A549 treated with GW870086 at 1 μM for 4 hours (cell line): ENCODE measurements around the gene GDF3. TPM values are rescaled to one million over a fixed set of nuclear protein-coding genes. Genes with fewer than 3 reads are reported as not detected.

Experiments
- total RNA-seq: library from RNA; stranded (reverse); fragments of 200-300 nt; extraction: Qiagen RNA extraction; gene quantifications from 5 replicates; pipeline ENCODE4 v1.2.3, GENCODE V29; 2022; ENCODE audit warnings: low read depth

Gene GDF3
- total RNA-seq, result not detected in 5 replicates

GRCh38 chr12:7695566-7696197 is at the start of gene GDF3:
Gene GDF3 (minus strand): TSS chr12:7695775. CDS start chr12:7695728, 47 bp downstream.

DNA sequence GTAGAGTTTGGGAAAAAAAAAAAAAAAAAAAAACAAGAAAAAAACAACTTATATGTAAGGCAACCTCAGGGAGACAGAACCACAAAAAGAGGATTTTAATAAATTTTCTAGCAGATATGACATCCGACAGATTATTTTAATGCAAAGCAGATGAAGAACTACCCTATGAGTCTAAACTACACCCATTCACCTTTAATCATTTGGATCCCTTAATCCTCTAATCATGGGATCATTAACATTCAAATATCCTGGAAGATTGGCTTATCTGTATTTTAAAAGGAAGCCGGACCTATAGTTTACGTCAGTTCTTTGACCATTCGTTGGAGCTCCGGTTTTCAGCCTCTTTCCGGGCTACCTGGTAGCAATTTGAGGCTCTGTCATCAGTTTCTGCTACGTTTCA is 15.6 kb upstream of the GDF3 start, which contains the start of gene DPPA3:
DPPA3 (plus strand) TSS at position 301 of the 400 bp plus-strand sequence. CDS start 138 bp downstream, outside the sequence.

Other genes with a start within 250 kb of the GDF3 start
- gene CD163, start 192.0 kb downstream of the GDF3 start, total RNA-seq, result 0.12 to 0.15 TPM in 2 of 5 replicates, not detected in the others
- gene APOBEC1, start 29.9 kb downstream of the GDF3 start, total RNA-seq, result not detected in 5 replicates
- not detected in 5 replicates for gene DPPA3, start 15.7 kb upstream of the GDF3 start, total RNA-seq
- gene CLEC4C, start 51.6 kb upstream of the GDF3 start, total RNA-seq, result not detected in 5 replicates
- gene NANOGNB, start 69.4 kb upstream of the GDF3 start, total RNA-seq, result not detected in 5 replicates
- gene NANOG, start 93.6 kb upstream of the GDF3 start, total RNA-seq, result not detected in 5 replicates
- gene SLC2A14, start 177.1 kb upstream of the GDF3 start, total RNA-seq, result 0.09 TPM in 1 of 5 replicates, not detected in the others
- gene SLC2A3, start 240.4 kb upstream of the GDF3 start, total RNA-seq, result 3.2 to 3.7 TPM (median 3.2 TPM) in 5 replicates